ENCODE data around the gene FRMD4A.

DNA sequence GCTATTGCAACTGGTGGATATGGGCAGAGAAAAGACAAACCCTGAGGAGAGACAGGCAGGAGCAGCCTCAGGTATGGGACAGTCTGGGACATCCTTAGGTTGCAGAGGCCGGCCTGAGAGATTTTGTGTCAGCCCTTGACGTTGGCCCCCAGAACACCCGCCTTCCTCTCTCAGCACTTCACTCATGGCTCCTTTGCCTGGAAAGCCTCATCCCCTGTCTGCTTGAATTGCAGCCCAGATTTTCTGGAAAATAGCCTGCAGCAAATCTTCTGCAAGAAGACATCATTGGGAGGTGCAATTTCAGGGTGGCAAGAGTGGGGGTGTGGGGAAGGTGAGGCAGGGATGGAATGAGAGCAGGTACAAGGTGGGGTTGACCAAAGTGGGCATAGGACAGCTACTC lies 2.2 kb upstream of the FRMD4A start:
- TF ChIP-seq, protein P1, sequence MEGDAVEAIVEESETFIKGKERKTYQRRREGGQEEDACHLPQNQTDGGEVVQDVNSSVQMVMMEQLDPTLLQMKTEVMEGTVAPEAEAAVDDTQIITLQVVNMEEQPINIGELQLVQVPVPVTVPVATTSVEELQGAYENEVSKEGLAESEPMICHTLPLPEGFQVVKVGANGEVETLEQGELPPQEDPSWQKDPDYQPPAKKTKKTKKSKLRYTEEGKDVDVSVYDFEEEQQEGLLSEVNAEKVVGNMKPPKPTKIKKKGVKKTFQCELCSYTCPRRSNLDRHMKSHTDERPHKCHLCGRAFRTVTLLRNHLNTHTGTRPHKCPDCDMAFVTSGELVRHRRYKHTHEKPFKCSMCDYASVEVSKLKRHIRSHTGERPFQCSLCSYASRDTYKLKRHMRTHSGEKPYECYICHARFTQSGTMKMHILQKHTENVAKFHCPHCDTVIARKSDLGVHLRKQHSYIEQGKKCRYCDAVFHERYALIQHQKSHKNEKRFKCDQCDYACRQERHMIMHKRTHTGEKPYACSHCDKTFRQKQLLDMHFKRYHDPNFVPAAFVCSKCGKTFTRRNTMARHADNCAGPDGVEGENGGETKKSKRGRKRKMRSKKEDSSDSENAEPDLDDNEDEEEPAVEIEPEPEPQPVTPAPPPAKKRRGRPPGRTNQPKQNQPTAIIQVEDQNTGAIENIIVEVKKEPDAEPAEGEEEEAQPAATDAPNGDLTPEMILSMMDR (IDR thresholded peaks at IDR 0.05 in 4 of 5, conservative IDR thresholded peaks at IDR 0.05 in 1 of 5): no peak
- TF ChIP-seq POLR2A (IDR thresholded peaks at IDR 0.05): no peak
